ENCODE results near the gene RHOG.

Gene RHOG

DNA sequence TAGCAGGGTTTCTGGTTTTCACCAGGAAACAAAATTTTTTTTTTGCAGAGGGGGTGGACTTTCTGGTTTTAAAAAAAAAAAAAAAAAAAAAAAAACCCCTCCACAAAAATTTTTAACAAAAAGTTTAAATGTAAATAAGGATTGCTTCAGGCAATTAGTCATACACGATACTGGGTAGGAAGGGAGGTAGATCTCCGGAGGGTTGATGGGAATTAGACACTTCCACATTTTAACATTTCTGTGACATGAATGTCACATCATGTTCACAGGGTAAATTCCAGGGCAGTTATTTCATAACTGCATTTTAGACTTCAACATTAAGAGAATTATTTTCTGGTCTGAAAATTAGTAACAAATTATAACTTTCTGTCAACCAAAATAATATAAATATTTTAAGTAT lies 59.3 kb downstream of the RHOG start:
- DNase-seq (ENCODE audit: low read depth in 1 of 2, low spot score in 1 of 2) = no peak

Measured in activated CD4-positive, alpha-beta T cell treated with anti-CD3 and anti-CD28 coated beads, Interleukin-2, amount 50 U/mL, for 24 hours (primary cell).